KOPT-K1 (cell line): ENCODE data around the gene CDC25A.
"Not testable (repeated sequence)": the region's sequence is repeated elsewhere in the genome, so short reads cannot be mapped to it uniquely, and the experiment has no call there.

ENCODE experiments used
- H3K27ac ChIP-seq: fragments of 200-600 bp; sonication (generic); 2 replicates; pipeline ENCODE4 v1.5.1; 2016; ENCODE audit warnings: antibody characterized with exemption, mild to moderate bottlenecking, low read depth, low read length; ENCODE audit not compliant: poor library complexity, severe bottlenecking
- H3K36me3 ChIP-seq: fragments of 200-600 bp; sonication (generic); 2 replicates; pipeline ENCODE4 v1.5.1; 2017; ENCODE audit warnings: antibody characterized with exemption, mild to moderate bottlenecking, low read length, moderate library complexity; ENCODE audit not compliant: insufficient read depth
- H3K9me3 ChIP-seq: fragments of 200-600 bp; sonication (generic); 2 replicates; pipeline ENCODE4 v1.5.1; 2017; ENCODE audit warnings: antibody characterized with exemption, low read length, mild to moderate bottlenecking; ENCODE audit not compliant: insufficient read depth, poor library complexity, severe bottlenecking

The CDC25A gene

DNA sequence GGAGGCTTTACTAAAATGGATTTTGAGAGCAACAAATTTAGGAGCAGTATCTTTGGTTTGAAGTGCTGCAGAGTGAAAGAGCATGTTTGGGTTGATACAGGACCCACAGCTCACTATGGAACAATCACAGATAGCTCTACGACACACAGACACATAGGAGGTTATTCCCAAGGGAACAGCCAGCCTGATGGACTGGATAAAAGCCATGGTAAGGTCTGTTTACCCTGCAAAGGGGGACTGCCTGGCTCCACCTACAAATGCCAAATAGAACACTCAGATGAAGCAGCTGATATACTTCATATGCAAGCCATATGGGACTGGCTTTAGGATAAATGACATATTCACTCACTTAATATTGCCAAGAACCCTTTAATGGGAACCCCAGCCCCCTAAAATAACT is 75.4 kb downstream of the CDC25A start:
- Histone ChIP-seq H3K9me3 (peaks cover 14% of the 10 kb centered on the region), H3K27ac (peak overlapping the region; percentile 87), H3K36me3 (no peaks in the 10 kb centered on the region)

DNA sequence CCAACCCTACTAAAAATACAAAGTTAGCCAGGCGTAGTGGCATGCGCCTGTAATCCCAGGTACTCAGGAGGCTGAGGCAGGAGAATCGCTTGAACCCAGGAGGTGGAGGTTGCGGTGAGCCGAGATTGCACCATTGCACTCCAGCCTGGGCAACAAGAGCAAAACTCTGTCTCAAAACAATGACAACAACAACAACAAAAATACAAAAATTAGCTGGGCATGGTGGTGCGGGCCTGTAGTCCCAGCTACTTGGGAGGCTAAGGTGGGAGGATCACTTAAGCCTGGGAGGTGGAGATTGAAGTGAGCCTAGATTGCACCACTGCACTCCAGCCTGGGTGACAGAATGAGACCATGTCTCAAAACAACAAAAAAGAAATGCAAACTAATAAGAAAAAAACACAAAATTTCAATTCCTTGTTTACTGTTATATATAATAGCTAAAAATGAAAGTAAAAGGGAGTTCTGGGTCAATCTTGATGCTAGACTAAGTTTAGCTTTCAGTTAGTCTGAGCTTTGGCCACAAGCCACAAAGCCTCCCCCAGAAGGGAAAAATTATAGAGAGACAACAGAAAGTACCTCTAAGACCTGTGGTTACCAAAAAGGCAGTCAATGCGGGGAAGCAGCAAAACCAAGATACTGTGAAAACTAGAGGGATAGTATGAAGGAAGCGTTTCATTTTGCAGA is 76.0 kb downstream of the CDC25A start:
- not testable (repeated sequence) for H3K36me3 ChIP-seq
- Histone ChIP-seq H3K9me3 (peaks cover 14% of the 10 kb centered on the region), H3K27ac (peak overlapping the region; percentile 87)

DNA sequence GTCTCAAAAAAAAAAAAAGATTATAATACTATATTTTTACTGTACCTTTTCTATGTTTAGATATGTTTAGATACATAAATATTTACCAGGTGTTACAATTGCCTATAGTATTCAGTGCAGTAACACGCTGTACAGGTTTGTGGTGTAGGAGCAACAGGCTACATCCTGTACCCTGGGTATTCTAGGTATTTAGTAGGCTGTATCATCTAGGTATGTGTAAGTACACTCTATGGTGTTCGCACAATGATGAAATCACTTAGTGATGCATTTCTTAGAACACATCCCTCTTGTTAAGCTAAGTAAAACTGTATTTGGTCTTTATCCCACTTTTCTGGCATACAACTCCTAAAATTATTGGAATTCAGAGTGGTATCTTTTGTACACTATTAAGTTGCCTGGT is 77.8 kb downstream of the CDC25A start:
- Histone ChIP-seq H3K27ac (no peak overlapping the region), H3K36me3 (no peaks in the 10 kb centered on the region), H3K9me3 (peaks cover 14% of the 10 kb centered on the region)

DNA sequence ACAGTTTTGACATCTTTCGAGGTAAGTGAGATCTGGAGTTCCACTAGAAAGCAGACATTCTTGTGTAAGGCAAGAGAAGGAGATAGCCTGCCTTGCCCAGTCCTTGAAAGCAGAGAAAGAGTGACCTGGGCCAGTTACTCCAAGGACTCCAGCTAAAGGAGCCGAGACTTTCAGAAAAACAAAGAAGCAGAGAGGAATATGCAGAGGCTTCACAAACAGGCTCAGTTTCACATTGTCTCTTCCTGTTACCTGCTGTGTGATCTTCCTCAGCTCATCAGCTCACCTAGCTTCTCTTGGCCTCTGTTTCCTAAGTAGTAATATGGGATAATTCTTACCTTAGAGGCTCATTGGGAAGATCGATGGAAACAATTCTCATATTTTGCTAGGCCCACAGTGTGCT is 81.0 kb downstream of the CDC25A start:
- peaks cover 14% of the 10 kb centered on the region for H3K9me3 ChIP-seq
- no peak overlapping the region for H3K27ac ChIP-seq
- H3K36me3 ChIP-seq, result no peaks in the 10 kb centered on the region
